HepG2 (cell line): ENCODE results near the gene GLO1. TPM values are rescaled to one million over a fixed set of nuclear protein-coding genes. Genes with fewer than 3 reads are reported as not detected.

Experiments
- ELF4 ChIP-seq: sonication (generic); formaldehyde crosslinking; IDR thresholded peaks from 2 replicates; pipeline ENCODE4 v1.5.0; 2020; ENCODE audit warnings: missing genetic modification reagents, mild to moderate bottlenecking, moderate library complexity, borderline replicate concordance
- FOXK1 ChIP-seq: sonication (generic); formaldehyde crosslinking; IDR thresholded peaks from 2 replicates; pipeline ENCODE4 v1.4.0; 2020; ENCODE audit warnings: low read depth, missing genetic modification reagents, borderline replicate concordance
- FOXO4 ChIP-seq: sonication (generic); formaldehyde crosslinking; conservative IDR thresholded peaks from 2 replicates; pipeline ENCODE4 v1.8.1; 2023; ENCODE audit warnings: missing genetic modification reagents
- GTF2F1 ChIP-seq: fragments of 150-350 bp; IDR thresholded peaks from 2 replicates; pipeline ENCODE4 v1.6.1; 2014; ENCODE audit warnings: low read length
- HCFC1 ChIP-seq: fragments of 150-350 bp; IDR thresholded peaks from 2 replicates; pipeline ENCODE4 v1.6.1; 2014; ENCODE audit warnings: low read depth, low read length
- HNRNPK ChIP-seq: fragments of 200-400 bp; formaldehyde crosslinking; IDR thresholded peaks from 2 replicates; pipeline ENCODE4 v1.6.1; 2018; ENCODE audit warnings: low read length, low read depth, moderate library complexity, mild to moderate bottlenecking; ENCODE audit not compliant: poor library complexity, severe bottlenecking
- ISL2 ChIP-seq: sonication (generic); formaldehyde crosslinking; IDR thresholded peaks from 2 replicates; pipeline ENCODE4 v1.5.0; 2020; ENCODE audit warnings: missing genetic modification reagents
- JUN ChIP-seq: sonication (generic); formaldehyde crosslinking; IDR thresholded peaks from 2 replicates; pipeline ENCODE4 v1.4.0; 2020; ENCODE audit warnings: mild to moderate bottlenecking, missing genetic modification reagents
- KLF9 ChIP-seq: IDR thresholded peaks from 2 replicates; pipeline ENCODE4 v1.6.1; 2016; ENCODE audit warnings: low read depth
- LCORL ChIP-seq, 2 experiments: fragments of 450-650 bp in 1 of 2; sonication (generic) in 1 of 2; formaldehyde crosslinking in 1 of 2; IDR thresholded peaks; 2 replicates each; pipeline versions ENCODE4 v1.5.0 to v1.6.1; 2017 to 2020; ENCODE audit warnings: antibody characterized with exemption in 1 of 2, missing genetic modification reagents in 1 of 2
- MATR3 ChIP-seq: sonication (generic); formaldehyde crosslinking; IDR thresholded peaks from 2 replicates; pipeline ENCODE4 v1.4.0; 2020; ENCODE audit warnings: missing genetic modification reagents
- NFIC ChIP-seq: IDR thresholded peaks from 2 replicates; pipeline ENCODE4 v1.6.1; 2012; ENCODE audit warnings: mild to moderate bottlenecking, low read length, inconsistent platforms
- REXO4 ChIP-seq: sonication (generic); formaldehyde crosslinking; IDR thresholded peaks from 2 replicates; pipeline ENCODE4 v1.8.0; 2022; ENCODE audit warnings: missing genetic modification reagents, mild to moderate bottlenecking, borderline replicate concordance
- SRSF1 ChIP-seq: fragments of 200-400 bp; formaldehyde crosslinking; optimal IDR thresholded peaks from 2 replicates; pipeline ENCODE3; 2017; ENCODE audit warnings: mild to moderate bottlenecking, low read depth, low read length, moderate library complexity
- ZNF274 ChIP-seq: sonication (generic); formaldehyde crosslinking; IDR thresholded peaks from 2 replicates; pipeline ENCODE4 v1.5.1; 2020; ENCODE audit warnings: mild to moderate bottlenecking, missing genetic modification reagents
- ZNF383 ChIP-seq: sonication (generic); formaldehyde crosslinking; IDR thresholded peaks from 2 replicates; pipeline ENCODE4 v1.4.0; 2020; ENCODE audit warnings: missing genetic modification reagents, mild to moderate bottlenecking, borderline replicate concordance
- ZNF432 ChIP-seq: sonication (generic); formaldehyde crosslinking; IDR thresholded peaks from 2 replicates; pipeline ENCODE4 v1.5.0; 2020; ENCODE audit warnings: missing genetic modification reagents, mild to moderate bottlenecking, borderline replicate concordance
- ZNF652 ChIP-seq: IDR thresholded peaks from 2 replicates; pipeline ENCODE4 v1.6.1; 2016; ENCODE audit warnings: low read depth, borderline replicate concordance
- polyA plus RNA-seq, 8 experiments: library from polyadenylated mRNA; depleted of rRNA in 3 of 8; stranded (reverse) in 7 of 8; unstranded in 1 of 8; fragments of >200 nt; fragmentation: Illumina TruSeq in 4 of 8; extraction: Trizol in 4 of 8; gene quantifications; 2 replicates each; pipeline versions ENCODE4 v1.2.1 to v1.2.3, GENCODE V29; 2011 to 2016; ENCODE audit warnings: low read depth in 4 of 8, missing spikeins in 1 of 8, mixed read lengths in 1 of 8; ENCODE audit not compliant: insufficient read depth in 1 of 8
- total RNA-seq, 5 experiments: library from RNA; depleted of rRNA; stranded (reverse); fragments of >200 nt; fragmentation: Illumina TruSeq; extraction: Trizol; gene quantifications; 2 replicates each; pipeline ENCODE4 v1.2.3, GENCODE V29; 2016; ENCODE audit warnings: low read depth in 1 of 5
- TF ChIP-seq, protein P1 (sequence below), 2 experiments: fragments of 450-650 bp in 1 of 2; sonication (generic) in 1 of 2; formaldehyde crosslinking; IDR thresholded peaks; 2 replicates each; pipeline versions ENCODE4 v1.5.0 to v1.8.0; 2020 to 2022; ENCODE audit warnings: mild to moderate bottlenecking in 1 of 2, missing genetic modification reagents in 1 of 2
- TF ChIP-seq, protein P2 (sequence below): IDR thresholded peaks from 2 replicates; pipeline ENCODE4 v1.6.1; 2016; ENCODE audit warnings: missing genetic modification reagents, missing compliant biosample characterization

GLO1 gene
- total and polyA plus RNA-seq, 2 of the 13 experiments (the other 11 are each of a cell fraction or from before 2014, with no cell fraction given) = 77.1 to 177 TPM

DNA sequence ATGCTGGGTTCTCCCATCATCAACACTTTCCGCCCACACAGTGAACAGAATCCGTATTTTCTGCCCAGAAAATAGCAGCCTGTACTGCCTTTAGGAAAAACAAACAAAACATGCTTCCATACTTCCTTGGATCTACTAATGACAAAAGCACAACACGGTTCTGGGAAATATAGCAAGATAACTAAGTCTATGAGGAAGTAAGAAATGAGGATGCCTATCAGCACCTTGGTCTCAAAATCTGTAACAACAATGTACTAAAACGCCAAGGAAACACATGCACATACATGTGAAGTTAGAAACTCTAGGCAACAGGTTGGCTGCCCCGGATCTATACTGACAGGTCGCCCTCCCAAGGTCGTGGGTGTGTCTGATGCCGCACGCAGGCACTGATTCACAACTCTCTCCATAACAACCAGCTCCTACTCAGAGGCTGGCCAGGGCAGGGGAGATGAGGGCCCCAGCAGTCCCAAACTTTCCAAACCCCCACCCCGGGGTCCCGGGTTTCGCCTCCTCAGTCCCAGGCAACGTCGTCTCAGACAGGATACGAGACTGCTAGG, 63.9 kb downstream of the GLO1 start (continued):
- TF ChIP-seq ZNF652 (CRISPR knock-in tag) (no peak), KLF9 (peak; percentile 9; the same call in 1 of the 2 replicates), FOXO4 (CRISPR knock-in tag) (0 out of 2 replicates have a peak, but pooled peaks have one; percentile 85), JUN (CRISPR knock-in tag) (0 out of 2 replicates have a peak, but pooled peaks have one; percentile 49), LCORL (IDR thresholded peaks at IDR 0.05) (no peak), LCORL (CRISPR knock-in tag; IDR thresholded peaks at IDR 0.05) (peak; percentile 18; the same call in 1 of the 2 replicates), HCFC1 (no peak), FOXK1 (peak; percentile 24; the same call in 1 of the 2 replicates), HNRNPK (no peak), ELF4 (CRISPR knock-in tag) (peak; percentile 51; the same call in 1 of the 2 replicates), ZNF383 (CRISPR knock-in tag) (no peak), MATR3 (no peak), ISL2 (CRISPR knock-in tag) (0 out of 2 replicates have a peak, but pooled peaks have one; percentile 39), REXO4 (no peak), ZNF432 (CRISPR knock-in tag) (no peak), GTF2F1 (no peak), SRSF1 (no peak), ZNF274 (0 out of 2 replicates have a peak, but pooled peaks have one; percentile 31), NFIC (no peak)
- TF ChIP-seq, protein P1, sequence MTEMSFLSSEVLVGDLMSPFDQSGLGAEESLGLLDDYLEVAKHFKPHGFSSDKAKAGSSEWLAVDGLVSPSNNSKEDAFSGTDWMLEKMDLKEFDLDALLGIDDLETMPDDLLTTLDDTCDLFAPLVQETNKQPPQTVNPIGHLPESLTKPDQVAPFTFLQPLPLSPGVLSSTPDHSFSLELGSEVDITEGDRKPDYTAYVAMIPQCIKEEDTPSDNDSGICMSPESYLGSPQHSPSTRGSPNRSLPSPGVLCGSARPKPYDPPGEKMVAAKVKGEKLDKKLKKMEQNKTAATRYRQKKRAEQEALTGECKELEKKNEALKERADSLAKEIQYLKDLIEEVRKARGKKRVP (CRISPR knock-in tag; IDR thresholded peaks at IDR 0.05) = no peak
- TF ChIP-seq, protein P2, sequence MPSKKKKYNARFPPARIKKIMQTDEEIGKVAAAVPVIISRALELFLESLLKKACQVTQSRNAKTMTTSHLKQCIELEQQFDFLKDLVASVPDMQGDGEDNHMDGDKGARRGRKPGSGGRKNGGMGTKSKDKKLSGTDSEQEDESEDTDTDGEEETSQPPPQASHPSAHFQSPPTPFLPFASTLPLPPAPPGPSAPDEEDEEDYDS (CRISPR knock-in tag) = no peak
